ENCODE measurements around the gene SDC1.

Gene SDC1

DNA sequence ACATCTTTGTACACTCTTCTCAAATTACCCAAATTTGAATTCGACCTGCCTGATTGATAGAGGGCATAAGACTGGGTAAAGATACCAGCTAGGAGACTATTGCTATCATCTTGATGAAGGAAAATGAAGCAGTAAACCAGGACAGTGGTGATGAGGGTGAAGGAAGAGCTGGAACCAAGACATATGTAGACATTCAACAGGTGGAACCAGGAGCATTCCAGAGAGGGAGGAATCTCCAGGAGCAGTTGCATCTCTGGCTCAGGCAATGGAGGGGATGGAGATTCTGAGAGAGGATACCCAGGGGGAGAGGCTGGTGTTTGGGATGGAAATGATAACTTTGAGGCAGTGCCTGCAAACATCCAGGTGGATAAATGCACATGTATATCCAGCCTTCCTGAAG is 41.6 kb downstream of the SDC1 start:
- no peak for DNase-seq (ENCODE audit: low spot score)

DNA sequence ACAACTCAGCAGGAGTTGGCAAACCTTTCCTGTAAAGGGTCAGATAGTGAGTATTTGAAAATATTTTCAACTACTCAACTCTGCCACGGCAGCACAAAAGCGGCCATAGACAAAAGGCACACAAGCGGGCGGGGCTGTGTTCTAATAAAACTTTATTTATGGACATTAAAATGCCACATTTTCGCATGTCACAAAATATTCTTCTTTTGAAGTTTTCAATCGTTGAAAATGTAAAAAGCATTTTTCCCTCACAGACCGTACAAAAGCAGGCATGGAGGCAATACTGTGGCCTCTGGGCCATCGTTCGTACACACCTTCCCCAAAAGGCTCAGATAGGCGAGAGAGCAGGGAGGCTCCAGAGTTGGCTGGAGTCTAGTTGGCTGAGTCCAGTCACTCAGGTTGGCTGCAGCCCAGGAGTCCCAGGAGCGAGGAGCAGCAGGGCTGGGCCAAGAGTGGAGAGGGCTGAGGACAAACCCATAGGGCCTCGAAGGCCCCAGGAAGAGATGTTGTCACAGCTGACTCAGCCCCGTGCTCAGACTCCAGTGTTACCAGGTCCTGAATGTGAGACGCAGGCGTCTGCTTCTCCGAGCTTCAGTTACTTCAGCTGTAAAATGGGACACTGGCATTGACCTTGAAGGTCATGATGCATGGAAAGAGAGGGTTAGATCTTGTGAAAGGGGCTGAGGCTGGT is 42.5 kb downstream of the SDC1 start:
- DNase-seq (ENCODE audit: low spot score): no peak

DNA sequence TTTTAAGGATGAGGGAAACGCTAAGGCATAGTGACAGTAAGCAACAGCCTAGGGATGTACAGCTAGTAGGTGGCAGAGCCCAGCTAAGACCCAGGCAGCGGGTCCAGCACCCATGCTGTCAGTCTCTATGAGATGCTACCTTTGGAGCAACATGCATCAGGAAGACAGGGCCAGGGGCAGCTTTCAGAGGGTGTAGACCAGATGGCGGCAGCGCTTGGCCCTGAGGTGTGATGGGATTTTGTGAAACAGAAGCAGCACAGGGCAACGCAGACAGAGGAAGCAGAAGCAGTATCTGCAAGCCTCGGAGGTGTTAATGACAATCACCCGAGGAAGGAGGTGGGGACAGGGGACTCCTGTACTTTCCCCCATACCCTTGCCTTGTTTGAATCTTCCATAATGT is 43.2 kb downstream of the SDC1 start:
- no peak for DNase-seq (ENCODE audit: low spot score)

- no peak for DNase-seq (ENCODE audit: low spot score)
Measured at GRCh38 chr2:20180676-20181648, 44.0 kb downstream of the SDC1 start.

DNA sequence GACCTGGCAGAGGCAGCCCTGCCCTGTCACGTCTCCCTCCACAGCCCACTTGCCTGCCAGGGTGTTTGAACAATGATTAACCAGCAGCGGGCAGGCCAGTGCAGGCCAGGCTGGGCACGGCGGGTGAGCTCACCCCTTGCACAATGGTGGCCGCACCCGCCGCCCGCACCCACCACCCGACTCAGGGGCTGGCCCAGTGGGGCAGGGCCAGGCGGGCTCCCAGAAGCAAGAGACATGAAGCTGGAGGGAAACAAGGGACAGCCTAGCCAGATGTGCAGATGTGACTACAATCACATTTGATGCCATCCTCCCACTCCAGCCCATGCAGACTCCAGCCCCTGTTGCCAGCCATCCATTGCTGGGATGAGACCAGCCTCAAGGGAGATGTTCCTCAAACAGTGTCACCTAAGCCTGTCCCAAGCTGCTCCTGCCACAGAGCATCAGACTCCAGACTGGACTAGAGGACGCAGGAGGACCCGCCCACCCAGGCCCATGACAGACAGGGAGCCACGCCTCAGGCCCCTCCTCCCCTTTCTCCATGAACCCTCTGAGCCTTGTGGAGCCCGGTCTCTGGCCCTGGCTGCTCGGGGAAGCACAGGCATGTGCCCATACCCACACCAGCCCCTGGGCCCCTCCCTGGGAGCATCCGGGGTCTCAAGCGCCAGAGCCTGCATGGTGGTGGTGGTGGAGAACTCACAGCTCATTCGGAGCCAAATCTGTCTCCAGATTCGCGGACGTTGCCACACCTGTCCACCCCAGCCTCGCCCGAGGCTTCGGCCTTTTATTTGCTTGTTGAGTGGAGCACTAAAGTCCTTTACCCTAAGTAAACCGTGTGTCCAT is 45.0 kb downstream of the SDC1 start:
- DNase-seq (ENCODE audit: low spot score): peak; percentile 57

- no peak for DNase-seq (ENCODE audit: low spot score)
Measured at GRCh38 chr2:20179466-20179754, 45.5 kb downstream of the SDC1 start.

GRCh38 chr2:20178666-20179465 is 46.1 kb downstream of the SDC1 start:
- DNase-seq (ENCODE audit: low spot score): no peak

DNA sequence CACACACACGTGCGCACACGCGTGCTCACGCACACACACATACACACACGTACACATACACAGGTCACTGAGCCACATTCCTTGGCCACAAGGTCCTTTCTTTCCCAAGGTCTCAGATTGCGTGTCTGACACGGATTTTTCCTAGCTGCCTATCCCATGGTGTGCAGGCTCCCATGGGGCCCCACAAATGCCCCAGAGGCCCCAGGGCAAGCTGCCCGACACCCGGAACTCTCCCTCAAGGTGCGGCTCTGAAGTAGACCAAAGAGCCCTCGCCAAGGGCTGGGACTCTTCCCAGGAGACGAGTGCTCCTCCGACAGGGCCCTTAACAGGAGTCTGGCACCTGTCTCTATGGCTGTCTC is 46.7 kb downstream of the SDC1 start:
- no peak for DNase-seq (ENCODE audit: low spot score)

GRCh38 chr2:20177556-20178248 is 47.2 kb downstream of the SDC1 start:
- no peak for DNase-seq (ENCODE audit: low spot score)

GRCh38 chr2:20176760-20177159 is 48.2 kb downstream of the SDC1 start:
- no peak for DNase-seq (ENCODE audit: low spot score)

- DNase-seq (ENCODE audit: low spot score): no peak
Measured at GRCh38 chr2:20175931-20176330, 49.0 kb downstream of the SDC1 start.

DNA sequence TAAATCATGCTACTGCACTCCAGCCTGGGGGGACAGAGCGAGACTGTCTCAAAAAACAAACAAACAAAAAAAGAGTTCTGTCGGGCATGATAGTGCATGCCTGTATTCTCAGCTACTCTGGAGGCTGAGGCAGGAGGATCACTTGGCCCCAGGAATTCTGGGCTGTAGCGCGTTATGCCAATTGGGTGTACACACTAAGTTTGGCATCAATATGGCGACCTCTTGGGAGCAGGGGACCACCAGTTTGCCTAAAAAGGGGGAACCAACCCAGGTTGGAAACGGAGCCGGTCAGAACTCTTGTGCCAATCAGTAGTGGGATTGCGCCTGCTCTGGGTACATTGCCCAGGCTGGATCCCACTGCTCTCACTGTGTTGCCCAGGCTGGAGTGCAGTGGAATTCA is 49.7 kb downstream of the SDC1 start:
- no peak for DNase-seq (ENCODE audit: low spot score)

GRCh38 chr2:20174410-20174809 is 50.5 kb downstream of the SDC1 start:
- DNase-seq (ENCODE audit: low spot score): no peak

- DNase-seq (ENCODE audit: low spot score): no peak
Measured at GRCh38 chr2:20173496-20174402, 51.2 kb downstream of the SDC1 start.

- no peak for DNase-seq (ENCODE audit: low spot score)
Measured at GRCh38 chr2:20173064-20173463, 51.9 kb downstream of the SDC1 start.

GRCh38 chr2:20172273-20173055 is 52.5 kb downstream of the SDC1 start:
- DNase-seq (ENCODE audit: low spot score): no peak

GRCh38 chr2:20171445-20171977 is 53.4 kb downstream of the SDC1 start:
- no peak for DNase-seq (ENCODE audit: low spot score)

DNA sequence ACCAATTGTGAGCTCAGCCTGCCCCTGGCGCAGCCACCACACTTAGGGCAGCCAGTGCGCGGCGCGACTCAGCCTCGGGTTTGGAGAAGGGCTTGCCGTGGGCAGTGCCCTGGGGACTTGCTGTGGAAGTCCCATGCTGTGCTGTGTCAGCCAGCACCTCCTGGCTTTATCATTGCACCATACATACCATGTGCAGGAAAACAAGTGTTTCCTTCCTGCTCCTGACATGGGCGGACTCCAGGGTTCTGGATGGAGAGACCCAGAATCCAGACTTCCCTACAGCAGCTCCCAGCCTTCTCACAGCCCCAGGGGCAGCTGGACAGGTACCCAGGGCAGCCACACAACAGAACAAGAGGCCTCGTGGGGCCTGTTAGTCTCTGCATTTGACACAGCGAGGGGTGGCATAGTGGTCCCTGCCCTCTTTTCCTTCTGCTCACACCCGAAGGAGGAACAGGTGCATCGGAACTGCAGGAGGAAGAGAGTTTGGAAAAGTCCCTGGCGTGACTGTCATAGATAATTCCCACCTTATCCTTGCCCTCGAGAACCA is 54.2 kb downstream of the SDC1 start:
- DNase-seq (ENCODE audit: low spot score): no peak
